C4-2B (cell line): ENCODE results near the gene ZRSR2.

ENCODE experiments used
- ZFX ChIP-seq: fragments of 450-650 bp; IDR thresholded peaks from 2 replicates; pipeline ENCODE4 v1.6.1; 2017
- TF ChIP-seq, protein P1 (sequence below): fragments of 450-650 bp; conservative IDR thresholded peaks from 2 replicates; pipeline ENCODE4 v1.5.1; 2017; ENCODE audit warnings: mild to moderate bottlenecking

GRCh38 chrX:15825936-15826335 is 35.7 kb downstream of the ZRSR2 start:
- TF ChIP-seq, protein P1, sequence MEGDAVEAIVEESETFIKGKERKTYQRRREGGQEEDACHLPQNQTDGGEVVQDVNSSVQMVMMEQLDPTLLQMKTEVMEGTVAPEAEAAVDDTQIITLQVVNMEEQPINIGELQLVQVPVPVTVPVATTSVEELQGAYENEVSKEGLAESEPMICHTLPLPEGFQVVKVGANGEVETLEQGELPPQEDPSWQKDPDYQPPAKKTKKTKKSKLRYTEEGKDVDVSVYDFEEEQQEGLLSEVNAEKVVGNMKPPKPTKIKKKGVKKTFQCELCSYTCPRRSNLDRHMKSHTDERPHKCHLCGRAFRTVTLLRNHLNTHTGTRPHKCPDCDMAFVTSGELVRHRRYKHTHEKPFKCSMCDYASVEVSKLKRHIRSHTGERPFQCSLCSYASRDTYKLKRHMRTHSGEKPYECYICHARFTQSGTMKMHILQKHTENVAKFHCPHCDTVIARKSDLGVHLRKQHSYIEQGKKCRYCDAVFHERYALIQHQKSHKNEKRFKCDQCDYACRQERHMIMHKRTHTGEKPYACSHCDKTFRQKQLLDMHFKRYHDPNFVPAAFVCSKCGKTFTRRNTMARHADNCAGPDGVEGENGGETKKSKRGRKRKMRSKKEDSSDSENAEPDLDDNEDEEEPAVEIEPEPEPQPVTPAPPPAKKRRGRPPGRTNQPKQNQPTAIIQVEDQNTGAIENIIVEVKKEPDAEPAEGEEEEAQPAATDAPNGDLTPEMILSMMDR: no peak
- TF ChIP-seq ZFX: no peak
